ENCODE measurements around the gene AGRP.
A peak's percentile ranks its signal among the peaks of the same experiment; 100 is the strongest.
"Not testable (repeated sequence)": the region's sequence is repeated elsewhere in the genome, so short reads cannot be mapped to it uniquely, and the experiment has no call there.

Gene AGRP

DNA sequence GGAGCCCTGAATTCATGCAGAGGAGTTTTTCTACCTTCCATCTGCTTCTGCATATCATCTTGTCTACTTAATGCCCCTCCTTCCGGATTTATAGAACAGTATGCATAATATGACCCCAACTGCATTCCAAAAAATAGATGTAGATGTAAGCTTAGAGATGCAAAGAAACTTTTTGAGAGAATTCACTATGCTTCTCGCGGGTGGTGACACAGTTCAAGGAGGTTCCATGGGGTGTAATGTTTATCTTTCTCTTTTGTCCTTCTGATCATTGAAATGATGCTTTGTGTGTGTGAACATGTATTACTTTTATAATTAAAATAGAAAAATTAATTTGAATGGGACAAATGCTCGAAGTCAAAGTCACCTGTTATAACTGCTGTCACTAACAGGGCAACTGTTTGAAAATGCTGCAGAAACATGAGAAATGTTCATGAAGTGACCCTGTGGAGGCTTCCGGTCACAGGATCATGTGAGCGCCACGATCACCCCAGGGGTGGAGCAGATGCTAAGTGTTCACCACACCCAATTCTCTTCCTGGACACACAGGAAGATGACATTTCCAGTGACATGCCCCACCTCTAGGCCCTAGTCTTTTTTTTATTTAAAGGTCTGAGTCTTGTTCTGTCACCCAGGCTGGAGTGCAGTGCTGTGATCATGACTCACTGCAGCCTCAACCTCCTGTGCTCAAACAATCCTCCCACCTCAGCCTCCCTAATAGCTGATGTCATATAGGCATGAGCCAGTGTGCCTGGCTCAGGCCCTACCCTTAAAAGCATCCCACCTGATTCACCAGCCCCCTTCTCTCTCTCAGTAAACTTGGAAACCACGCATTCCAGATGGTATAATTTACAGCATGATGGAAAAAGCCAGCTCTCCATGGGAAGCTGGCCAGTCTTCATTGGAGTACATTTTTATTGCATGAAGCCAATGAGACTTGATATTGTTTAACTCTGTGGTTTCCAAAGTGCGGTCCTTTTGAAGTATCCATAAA lies 21.0 kb upstream of the AGRP start:
- peak; percentile 46 for DNase-seq

DNA sequence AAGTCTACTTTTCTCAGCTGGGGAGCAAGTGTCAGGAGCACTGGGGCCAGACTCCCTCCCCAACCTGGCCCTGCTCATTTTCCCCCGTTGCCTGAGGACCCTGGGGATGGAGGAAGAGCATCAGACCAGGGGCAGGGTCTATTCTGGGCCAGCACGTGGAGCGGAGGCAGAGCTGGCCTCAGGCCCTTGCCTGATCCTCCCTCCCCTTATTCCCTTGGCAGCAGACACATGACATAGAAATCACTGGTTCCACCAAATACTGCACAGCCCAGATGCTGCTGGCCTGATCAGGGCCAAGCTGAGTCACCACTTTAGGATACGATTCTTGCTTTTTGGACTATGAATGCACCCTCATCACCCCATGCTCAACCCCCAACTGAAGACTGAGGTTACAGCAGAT lies 15.8 kb upstream of the AGRP start:
- no peak for DNase-seq

DNA sequence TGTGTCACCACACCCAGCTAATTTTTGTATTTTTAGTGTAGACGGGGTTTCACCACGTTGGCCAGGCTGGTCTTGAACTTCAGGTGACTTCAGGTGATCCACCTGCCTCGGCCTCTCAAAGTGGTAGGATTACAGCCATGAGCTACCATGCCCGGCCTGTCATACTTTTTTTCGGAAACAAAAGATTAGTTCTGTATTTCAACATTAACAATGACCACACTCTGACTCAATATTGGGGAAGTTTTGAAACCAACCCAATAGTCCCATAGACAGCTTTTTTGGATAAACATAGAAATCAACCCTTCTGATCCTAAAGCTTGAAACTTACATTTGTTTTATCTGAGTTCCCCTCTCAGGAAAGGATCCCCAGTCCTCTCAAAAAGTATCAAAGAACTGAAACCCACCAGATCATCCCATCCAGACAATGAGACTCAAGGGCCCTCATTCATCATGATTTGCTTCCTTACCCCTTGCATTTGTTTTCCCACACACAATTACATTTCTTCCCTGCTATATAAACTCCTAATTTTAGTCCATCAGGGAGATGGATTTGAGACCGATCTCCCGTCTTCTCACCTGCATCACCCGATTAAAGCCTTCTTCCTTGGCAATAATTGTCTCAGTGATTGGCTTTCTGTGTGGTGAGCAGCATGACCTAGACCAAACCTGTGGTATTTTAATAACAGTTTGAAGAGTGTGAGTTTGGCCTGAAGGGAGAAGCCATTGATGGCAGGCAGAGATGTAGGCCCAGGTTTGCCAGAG lies 7.2 kb upstream of the AGRP start:
- DNase-seq, result no peak

DNA sequence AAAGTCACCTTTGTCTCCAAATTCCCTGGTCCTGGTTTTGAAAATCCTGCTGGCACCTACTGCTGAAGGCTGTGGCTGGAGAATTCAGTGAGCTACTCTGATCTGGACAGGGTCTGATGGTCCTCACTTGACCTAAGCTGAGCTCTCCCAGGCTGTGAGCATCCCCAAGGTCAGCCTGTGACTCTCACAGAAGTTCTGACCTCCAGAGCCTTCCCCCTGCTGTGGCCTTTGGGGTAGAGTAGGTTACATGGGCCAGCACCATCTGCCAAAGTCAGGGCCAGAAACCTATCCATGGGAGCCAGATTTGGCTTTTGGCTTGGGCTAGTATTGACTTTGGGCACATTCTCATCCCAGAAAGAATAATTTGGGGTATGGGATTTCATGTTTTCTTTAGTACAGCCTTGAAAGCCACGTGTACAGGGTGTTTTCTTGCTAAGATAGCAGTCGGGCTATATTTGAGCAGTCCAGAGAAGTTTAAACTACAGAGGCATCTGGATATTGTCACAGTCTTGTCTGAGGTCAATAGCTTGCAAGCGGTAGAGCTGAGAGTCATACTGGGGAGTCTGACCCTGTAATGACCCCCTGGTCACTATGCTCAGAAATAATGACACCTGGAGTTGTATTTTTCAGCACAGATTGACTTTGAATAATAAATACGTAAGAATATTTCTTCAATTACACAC lies 6.2 kb upstream of the AGRP start:
- no peak for DNase-seq

DNA sequence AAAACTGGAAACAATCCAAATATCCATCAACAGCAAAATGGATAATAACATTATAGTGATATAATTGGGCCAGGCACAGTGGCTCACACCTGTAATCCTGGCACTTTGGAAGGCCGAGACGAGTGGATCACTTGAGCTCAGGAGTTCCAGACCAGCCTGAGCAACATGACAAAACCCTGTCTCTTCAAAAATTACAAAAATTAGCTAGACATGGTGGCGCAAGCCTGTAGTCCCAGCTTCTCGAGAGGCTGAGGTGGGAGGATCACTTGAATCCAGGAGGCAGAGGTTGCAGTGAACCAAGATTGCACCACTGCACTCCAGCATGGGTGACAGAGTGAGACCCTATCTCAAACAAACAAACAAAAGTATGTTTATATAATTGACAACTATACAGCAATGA lies 4.2 kb upstream of the AGRP start:
- not testable (repeated sequence) for DNase-seq

- DNase-seq, result no peak
Measured at GRCh38 chr16:67486805-67487204, 3.5 kb upstream of the AGRP start.

DNA sequence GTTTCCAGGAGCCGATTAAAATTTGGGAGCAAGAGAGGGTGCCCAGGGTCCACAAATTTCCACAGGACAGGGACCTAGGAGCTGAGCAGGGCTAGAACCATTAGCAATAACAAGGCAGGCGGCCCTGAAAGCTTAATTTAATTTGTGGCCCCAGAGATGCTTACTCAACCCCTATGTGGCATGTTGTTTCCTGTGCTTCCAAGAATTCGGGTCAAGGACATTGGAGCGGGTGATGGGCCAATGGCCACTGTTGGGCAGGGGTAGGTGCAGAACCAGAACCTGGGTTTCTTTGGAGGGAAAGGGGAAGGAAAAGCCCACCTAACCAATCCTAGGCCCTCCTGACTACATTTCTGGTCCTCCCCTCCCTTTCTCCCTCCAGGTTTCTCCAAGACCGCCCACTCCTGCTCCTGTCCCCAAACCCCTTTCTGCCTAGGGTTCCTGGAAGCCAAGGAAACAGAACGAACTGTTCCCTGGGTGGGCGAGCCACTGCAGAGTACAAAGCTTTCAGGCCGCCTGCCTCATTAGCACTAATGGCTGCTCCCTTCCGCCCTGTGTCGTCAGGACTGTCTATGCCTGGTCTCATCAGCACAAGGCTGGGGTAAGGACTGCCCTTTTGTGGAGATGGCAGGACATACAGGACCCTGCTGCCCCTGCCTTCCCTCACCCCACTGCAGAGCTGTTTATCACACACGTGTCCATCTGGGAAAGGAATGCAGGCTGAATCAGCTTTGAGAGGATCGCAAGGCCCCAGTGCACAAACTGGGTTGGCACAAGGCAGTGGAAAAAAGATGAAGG lies 581 bp upstream of the AGRP start:
- no peak for DNase-seq

DNA sequence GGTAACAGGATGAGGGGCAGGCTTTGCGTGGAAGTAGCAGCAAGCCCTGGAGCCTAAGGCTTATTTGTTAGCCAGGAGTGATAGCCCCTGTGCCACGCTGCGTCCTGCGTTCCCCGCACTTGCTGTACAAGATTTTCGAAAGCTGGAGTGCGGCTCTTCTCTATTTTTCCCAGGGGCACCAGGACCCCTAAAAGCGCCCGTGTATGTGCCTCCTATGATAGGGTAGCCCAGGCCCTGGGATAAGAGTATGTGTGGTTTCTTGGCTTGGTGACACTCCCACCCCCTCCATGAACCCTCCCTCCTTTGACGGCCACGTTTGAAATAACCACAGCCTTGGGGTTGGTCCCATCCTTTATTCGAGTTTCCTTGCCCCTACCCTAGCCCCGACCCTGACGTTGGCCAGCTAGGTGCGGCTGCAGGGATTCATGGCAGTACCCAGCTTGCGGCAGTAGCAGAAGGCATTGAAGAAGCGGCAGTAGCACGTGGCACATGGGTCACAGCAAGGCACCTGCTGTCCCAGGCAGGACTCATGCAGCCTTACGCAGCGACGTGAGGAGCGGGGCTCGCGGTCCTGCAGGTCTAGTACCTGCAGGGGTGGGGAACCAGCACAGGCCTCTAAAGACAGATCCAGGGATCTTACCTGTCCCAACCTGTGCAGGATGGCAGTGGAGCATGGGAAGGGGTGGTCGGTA lies 968 bp downstream of the AGRP start:
- no peak for DNase-seq

- peak; percentile 56 for DNase-seq
Measured at GRCh38 chr16:67481561-67482232, 1.6 kb downstream of the AGRP start.

GRCh38 chr16:67480833-67481560 lies 2.4 kb downstream of the AGRP start, which contains the start of gene ATP6V0D1:
ATP6V0D1 (minus strand) TSS chr16:67481157; CDS start chr16:67481086, 71 bp downstream.
- DNase-seq, result peak; percentile 93

GRCh38 chr16:67477960-67478554 lies 5.3 kb downstream of the AGRP start:
- no peak for DNase-seq

GRCh38 chr16:67474551-67475455 lies 8.5 kb downstream of the AGRP start:
- no peak for DNase-seq

GRCh38 chr16:67471758-67472384 lies 11.5 kb downstream of the AGRP start:
- no peak for DNase-seq

DNA sequence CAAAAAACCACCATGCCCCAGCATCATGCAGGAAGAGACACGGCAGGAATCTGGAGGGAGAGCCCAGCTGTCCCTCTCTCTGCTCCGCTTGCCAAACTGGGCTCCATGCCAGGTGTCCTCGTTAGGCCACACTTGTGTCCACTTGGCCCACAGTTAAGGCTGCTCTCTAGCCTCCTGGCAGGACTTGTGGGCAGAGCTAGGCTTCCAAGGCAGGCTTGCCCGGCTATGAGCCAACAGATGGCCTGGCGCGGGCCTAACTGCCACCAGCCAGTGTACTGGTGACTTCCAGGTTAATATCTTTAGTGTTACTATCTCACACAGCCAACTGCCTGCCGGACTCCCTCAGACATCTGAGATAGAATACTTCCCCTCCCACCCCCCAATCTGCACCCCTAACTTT lies 13.0 kb downstream of the AGRP start:
- DNase-seq, result peak; percentile 19

DNA sequence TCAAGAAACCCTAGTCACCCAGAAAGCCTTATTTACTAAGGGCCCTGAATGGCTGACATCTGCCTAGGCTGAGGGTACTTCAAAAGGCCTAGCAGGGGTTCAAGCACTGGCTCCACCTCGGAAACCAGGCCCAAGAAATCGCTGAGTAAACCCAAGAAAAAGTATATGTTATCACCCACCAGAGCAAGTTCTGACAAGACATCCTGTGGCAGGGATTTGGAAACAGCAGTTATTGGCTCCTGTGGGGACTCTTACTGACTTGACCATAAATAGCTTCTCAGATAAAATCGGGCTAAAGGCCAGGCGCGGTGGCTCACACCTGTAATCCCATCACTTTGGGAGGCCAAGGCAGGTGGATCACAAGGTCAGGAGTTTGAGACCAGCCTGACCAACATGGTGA lies 14.6 kb downstream of the AGRP start:
- DNase-seq, result no peak

- no peak for DNase-seq
Measured at GRCh38 chr16:67466581-67466980, 16.8 kb downstream of the AGRP start.

- DNase-seq, result no peak
Measured at GRCh38 chr16:67464565-67464964, 18.8 kb downstream of the AGRP start.

GRCh38 chr16:67463691-67464090 lies 19.7 kb downstream of the AGRP start:
- no peak for DNase-seq
